SK-N-SH (cell line): ENCODE measurements around the gene HSPA12A. TPM values are rescaled to one million over a fixed set of nuclear protein-coding genes. Genes with fewer than 3 reads are reported as not detected.

Experiments used
- CTCF ChIA-PET: fragments of 300-600, 350-600 bp; formaldehyde crosslinking; extraction: SDS; loops from one replicate; lab custom pipeline; 2021; lab: Yijun Ruan, JAX
- POLR2A ChIA-PET: fragments of 350-600 bp; sonication (Branson Sonifier 250); formaldehyde crosslinking; extraction: SDS; loops from one replicate; lab custom pipeline; 2020; ENCODE audit warnings: antibody characterized with exemption, inconsistent platforms; lab: Yijun Ruan, JAX
- DNase-seq: peaks from one replicate; pipeline ENCODE4 v3.0.0; 2012
- H2AFZ ChIP-seq: fragments of 200-600 bp; sonication (generic); 2 replicates; pipeline ENCODE4 v1.8.1; 2016; ENCODE audit warnings: antibody characterized with exemption, mild to moderate bottlenecking, low read depth
- H3F3A ChIP-seq: fragments of 200-600 bp; sonication (generic); replicated peaks from 2 replicates; pipeline ENCODE3; 2016; ENCODE audit warnings: antibody characterized with exemption, mild to moderate bottlenecking; ENCODE audit not compliant: insufficient read depth
- H3K27ac ChIP-seq, 2 experiments: fragments of 200-500 bp in 1 of 2; fragments of 200-600 bp in 1 of 2; sonication (Bioruptor generic) in 1 of 2; sonication (generic), shearing (Covaris generic) in 1 of 2; 2 replicates each; pipeline versions ENCODE4 v1.5.1 to v1.6.1; 2014 to 2016; ENCODE audit warnings: low read depth in 2 of 2, inconsistent platforms in 1 of 2, low read length in 1 of 2, mild to moderate bottlenecking in 1 of 2, mixed read lengths in 1 of 2
- H3K27me3 ChIP-seq: fragments of 200-600 bp; sonication (generic), shearing (Covaris generic); 2 replicates; pipeline ENCODE4 v1.6.1; 2016; ENCODE audit warnings: mixed run types; ENCODE audit not compliant: insufficient read depth
- H3K36me3 ChIP-seq, 2 experiments: fragments of 200-500 bp in 1 of 2; fragments of 200-600 bp in 1 of 2; sonication (Bioruptor generic) in 1 of 2; sonication (generic) in 1 of 2; replicated peaks in 1 of 2; 2 replicates each; pipeline versions ENCODE3 to v1.5.1; 2014 to 2016; ENCODE audit warnings: low read length in 1 of 2, mild to moderate bottlenecking in 1 of 2; ENCODE audit not compliant: insufficient read depth in 2 of 2, control insufficient read depth in 1 of 2
- H3K4me1 ChIP-seq, 2 experiments: fragments of 200-500 bp in 1 of 2; fragments of 200-600 bp in 1 of 2; sonication (Bioruptor generic) in 1 of 2; sonication (generic), shearing (Covaris generic) in 1 of 2; 2 replicates each; pipeline versions ENCODE4 v1.5.1 to v1.6.1; 2014 to 2016; ENCODE audit warnings: low read depth in 1 of 2, low read length in 1 of 2, mixed run types in 1 of 2; ENCODE audit not compliant: insufficient read depth in 2 of 2, control insufficient read depth in 1 of 2
- H3K4me2 ChIP-seq: fragments of 200-600 bp; sonication (generic), shearing (Covaris generic); 2 replicates; pipeline ENCODE4 v1.6.1; 2017; ENCODE audit warnings: mixed run types
- H3K4me3 ChIP-seq, 2 experiments: fragments of 200-500 bp in 1 of 2; fragments of 200-600 bp in 1 of 2; sonication (Bioruptor generic) in 1 of 2; sonication (generic), shearing (Covaris generic) in 1 of 2; 2 replicates each; pipeline versions ENCODE4 v1.5.1 to v1.8.1; 2014 to 2016; ENCODE audit warnings: low read depth in 2 of 2, inconsistent platforms in 1 of 2, low read length in 1 of 2, mild to moderate bottlenecking in 1 of 2, mixed read lengths in 1 of 2, moderate library complexity in 1 of 2
- H3K79me2 ChIP-seq: fragments of 200-600 bp; sonication (generic); 2 replicates; pipeline ENCODE4 v1.8.1; 2017; ENCODE audit warnings: mild to moderate bottlenecking; ENCODE audit not compliant: insufficient read depth
- H3K9ac ChIP-seq: fragments of 200-600 bp; sonication (generic); 2 replicates; pipeline ENCODE4 v1.6.1; 2017; ENCODE audit warnings: mixed run types
- H3K9me2 ChIP-seq: fragments of 200-600 bp; sonication (generic); 2 replicates; pipeline ENCODE4 v1.6.1; 2017; ENCODE audit warnings: mixed run types
- H3K9me3 ChIP-seq: fragments of 200-600 bp; sonication (generic); 2 replicates; pipeline ENCODE4 v1.6.1; 2017; ENCODE audit warnings: mixed run types, mild to moderate bottlenecking, moderate library complexity
- H4K20me1 ChIP-seq: fragments of 200-600 bp; sonication (generic); 2 replicates; pipeline ENCODE4 v1.6.1; 2017; ENCODE audit warnings: mild to moderate bottlenecking, mixed run types; ENCODE audit not compliant: insufficient read depth
- CHD2 ChIP-seq: fragments of 150-350 bp; IDR thresholded peaks from 2 replicates; pipeline ENCODE4 v1.6.1; 2018; ENCODE audit warnings: low read length; ENCODE audit not compliant: partially characterized antibody
- EP300 ChIP-seq, 2 experiments: IDR thresholded peaks; 2 replicates each; pipeline versions ENCODE4 v1.4.0 to v1.6.1; 2012; ENCODE audit warnings: borderline replicate concordance in 1 of 2, low read depth in 1 of 2, low read length in 1 of 2
- EZH2phosphoT487 ChIP-seq: fragments of 200-600 bp; sonication (generic); IDR thresholded peaks from 2 replicates; pipeline ENCODE4 v1.6.1; 2017; ENCODE audit warnings: low read depth, mixed run types, mild to moderate bottlenecking, antibody characterized with exemption, moderate library complexity, borderline replicate concordance
- FOXJ3 ChIP-seq: sonication (generic); formaldehyde crosslinking; IDR thresholded peaks from 2 replicates; pipeline ENCODE4 v1.5.1; 2020; ENCODE audit warnings: mild to moderate bottlenecking, missing genetic modification reagents
- GABPA ChIP-seq: IDR thresholded peaks from 2 replicates; pipeline ENCODE4 v1.4.0; 2012; ENCODE audit warnings: low read depth, mild to moderate bottlenecking
- GATA2 ChIP-seq: sonication (generic); formaldehyde crosslinking; IDR thresholded peaks from 2 replicates; pipeline ENCODE4 v1.5.0; 2020; ENCODE audit warnings: mild to moderate bottlenecking, missing genetic modification reagents
- MEF2A ChIP-seq: IDR thresholded peaks from 2 replicates; pipeline ENCODE4 v1.4.0; 2012; ENCODE audit warnings: low read depth, borderline replicate concordance
- MXI1 ChIP-seq: IDR thresholded peaks from 2 replicates; pipeline ENCODE4 v1.6.1; 2012; ENCODE audit warnings: mild to moderate bottlenecking, low read depth, low read length, improper control_type of control experiment
- NFIC ChIP-seq: IDR thresholded peaks from 2 replicates; pipeline ENCODE4 v1.4.0; 2012; ENCODE audit warnings: borderline replicate concordance
- POLR2AphosphoS5 ChIP-seq: IDR thresholded peaks from 2 replicates; pipeline ENCODE4 v1.6.1; 2012; ENCODE audit warnings: low read depth, low read length
- RCOR1 ChIP-seq: fragments of 150-350 bp; IDR thresholded peaks from 2 replicates; pipeline ENCODE4 v1.6.1; 2017; ENCODE audit warnings: antibody characterized with exemption, low read length
- SIN3A ChIP-seq: IDR thresholded peaks from 2 replicates; pipeline ENCODE4 v1.6.1; 2012; ENCODE audit warnings: low read depth, mild to moderate bottlenecking, low read length, moderate library complexity, borderline replicate concordance
- TEAD4 ChIP-seq: IDR thresholded peaks from 2 replicates; pipeline ENCODE4 v1.4.0; 2012; ENCODE audit warnings: mild to moderate bottlenecking, borderline replicate concordance; ENCODE audit not compliant: insufficient read depth
- YY1 ChIP-seq: IDR thresholded peaks from 2 replicates; pipeline ENCODE4 v1.4.0; 2012; ENCODE audit warnings: low read depth, mild to moderate bottlenecking
- WGBS: methylation state at CpG from one replicate; pipeline ENCODE4 v1.1.6; 2017; ENCODE audit warnings: low lambda C conversion rate; 5-methylcytosine and 5-hydroxymethylcytosine counted together
- polyA plus RNA-seq, 3 experiments: library from polyadenylated mRNA; depleted of rRNA; stranded (reverse); fragments of >200 nt; gene quantifications; 2 replicates each; pipeline ENCODE4 v1.2.3, GENCODE V29; 2012
- TF ChIP-seq, protein P1 (sequence below): fragments of 150-350 bp; IDR thresholded peaks from 2 replicates; pipeline ENCODE4 v1.6.1; 2016; ENCODE audit warnings: mild to moderate bottlenecking, low read depth, low read length

Gene HSPA12A
- polyA plus RNA-seq, 1 of the 3 experiments (the other 2 are of a cell fraction): 2.9 TPM

DNA sequence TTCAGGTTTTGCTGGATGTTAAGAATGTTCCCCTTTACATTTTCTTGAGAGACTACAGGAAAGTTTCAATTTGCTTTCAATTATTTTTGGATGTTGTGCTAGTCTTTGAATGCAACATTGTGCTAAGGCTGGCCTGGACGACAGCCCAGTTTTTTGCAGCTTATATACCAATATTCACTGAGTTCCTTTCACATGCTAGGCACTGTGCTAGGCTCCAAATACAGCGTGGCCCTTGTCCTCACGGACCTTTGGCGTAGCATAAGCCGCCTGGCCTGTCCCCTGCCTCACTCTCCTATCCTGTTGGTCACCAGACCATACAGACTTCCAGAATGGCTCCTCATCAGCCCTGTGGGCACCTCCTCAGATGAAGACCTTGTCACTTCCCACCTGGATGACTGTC lies 19.5 kb upstream of the HSPA12A start:
- H3K9me3 ChIP-seq: no peaks in the 10 kb centered on the region
- ChIA-PET POLR2A (no interaction called here), CTCF (no interaction called here)
- DNase-seq: no peak
- 48% methylated on average over 5 of the region's 5 CpGs for WGBS
- H3K4me3 ChIP-seq: no peak overlapping the region
- no peaks in the 10 kb centered on the region for H4K20me1 ChIP-seq
- H3K27ac ChIP-seq: no peak overlapping the region
- H3K4me2 ChIP-seq: no peak overlapping the region
- H2AFZ ChIP-seq: no peak overlapping the region
- no peaks in the 10 kb centered on the region for H3K36me3 ChIP-seq
- TF ChIP-seq POLR2AphosphoS5 (no peak), NFIC (no peak), GABPA (no peak), FOXJ3 (CRISPR knock-in tag) (no peak)
- H3K4me1 ChIP-seq: no peaks in the 10 kb centered on the region; a peak in 1 of 4 replicates
- H3F3A ChIP-seq: no peaks in the 10 kb centered on the region
- no peak overlapping the region for H3K9ac ChIP-seq
- no peaks in the 10 kb centered on the region; the same call in 1 of the 2 replicates for H3K27me3 ChIP-seq
- no peaks in the 10 kb centered on the region for H3K9me2 ChIP-seq
- H3K79me2 ChIP-seq: no peaks in the 10 kb centered on the region

DNA sequence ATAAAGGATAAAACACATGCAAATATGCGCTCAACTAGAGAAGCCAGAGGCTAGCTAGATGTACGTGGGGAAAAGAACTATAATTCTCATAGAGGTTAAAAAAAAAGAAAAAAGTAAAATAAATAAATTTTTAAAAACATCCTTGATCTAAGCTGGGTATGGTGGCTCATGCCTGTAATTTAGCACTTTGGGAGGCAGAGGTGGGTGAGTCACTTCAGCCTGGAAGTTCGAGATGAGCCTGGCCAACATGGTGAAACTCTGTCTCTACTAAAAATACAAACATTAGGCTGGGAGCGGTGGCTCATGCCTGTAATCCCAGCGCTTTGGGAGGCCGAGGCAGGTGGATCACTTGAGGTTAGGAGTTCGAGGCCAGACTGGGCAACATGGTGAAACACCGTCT lies 18.6 kb upstream of the HSPA12A start:
- H3K27ac ChIP-seq: no peak overlapping the region
- no peak overlapping the region for H3K4me3 ChIP-seq
- WGBS: 61% methylated on average over 8 of the region's 8 CpGs
- H3K4me1 ChIP-seq: no peaks in the 10 kb centered on the region
- no peak for DNase-seq
- TF ChIP-seq, protein P1, sequence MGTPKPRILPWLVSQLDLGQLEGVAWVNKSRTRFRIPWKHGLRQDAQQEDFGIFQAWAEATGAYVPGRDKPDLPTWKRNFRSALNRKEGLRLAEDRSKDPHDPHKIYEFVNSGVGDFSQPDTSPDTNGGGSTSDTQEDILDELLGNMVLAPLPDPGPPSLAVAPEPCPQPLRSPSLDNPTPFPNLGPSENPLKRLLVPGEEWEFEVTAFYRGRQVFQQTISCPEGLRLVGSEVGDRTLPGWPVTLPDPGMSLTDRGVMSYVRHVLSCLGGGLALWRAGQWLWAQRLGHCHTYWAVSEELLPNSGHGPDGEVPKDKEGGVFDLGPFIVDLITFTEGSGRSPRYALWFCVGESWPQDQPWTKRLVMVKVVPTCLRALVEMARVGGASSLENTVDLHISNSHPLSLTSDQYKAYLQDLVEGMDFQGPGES: no peak
- no peak for TF ChIP-seq GATA2 (CRISPR knock-in tag)
- no peak overlapping the region for H3K4me2 ChIP-seq
- ChIA-PET POLR2A (no interaction called here), CTCF (interaction anchor here (0.7 to 0.8 kb wide), 2 partner anchors 14 to 414 kb away, joined by 3 read pairs; no protein-coding TSS in a partner anchor)
- H4K20me1 ChIP-seq: no peaks in the 10 kb centered on the region
- H2AFZ ChIP-seq: no peak overlapping the region
- no peaks in the 10 kb centered on the region for H3K79me2 ChIP-seq
- no peaks in the 10 kb centered on the region for H3K9me2 ChIP-seq
- no peak overlapping the region for H3K9ac ChIP-seq
- no peaks in the 10 kb centered on the region for H3F3A ChIP-seq
- H3K27me3 ChIP-seq: no peaks in the 10 kb centered on the region; the same call in 1 of the 2 replicates
- no peaks in the 10 kb centered on the region for H3K36me3 ChIP-seq
- H3K9me3 ChIP-seq: no peaks in the 10 kb centered on the region

- TF ChIP-seq EZH2phosphoT487 (no peak), YY1 (no peak), EP300 (IDR thresholded peaks at IDR 0.05; ENCODE audit: borderline replicate concordance in 1 of 2, low read depth in 1 of 2, low read length in 1 of 2) (no peak), MXI1 (no peak), MEF2A (no peak), POLR2AphosphoS5 (no peak), TEAD4 (no peak), SIN3A (no peak), CHD2 (no peak), RCOR1 (no peak)
- Histone ChIP-seq H3K4me1 (no peaks in the 10 kb centered on the region; a peak in 1 of 4 replicates), H3K36me3 (no peaks in the 10 kb centered on the region), H2AFZ (no peak overlapping the region), H3K79me2 (no peaks in the 10 kb centered on the region), H3K27me3 (no peaks in the 10 kb centered on the region), H3F3A (no peaks in the 10 kb centered on the region), H3K4me2 (no peak overlapping the region), H3K9me2 (no peaks in the 10 kb centered on the region), H3K9me3 (no peaks in the 10 kb centered on the region), H3K4me3 (no peak overlapping the region), H3K9ac (no peak overlapping the region), H3K27ac (no peak overlapping the region), H4K20me1 (no peaks in the 10 kb centered on the region)
- no peak for DNase-seq
- CTCF ChIA-PET: interaction anchor here (1.9 kb wide), 1 partner anchor 75 kb away, joined by 5 read pairs; no protein-coding TSS in a partner anchor
- 79% methylated on average over 10 of the region's 10 CpGs for WGBS
- POLR2A ChIA-PET: no interaction called here
Measured at GRCh38 chr10:116757246-116757645, 14.9 kb upstream of the HSPA12A start.
